Fibroblast of the conjunctiva (primary cell): Measurements from ENCODE around the gene MED26.

Source experiments
- DNase-seq: peaks from one replicate; pipeline ENCODE4 v3.0.0-alpha.2; 2010; ENCODE audit warnings: low read depth

The MED26 gene

GRCh38 chr19:16613841-16614240, 14.2 kb downstream of the MED26 start:
- DNase-seq: no peak

DNA sequence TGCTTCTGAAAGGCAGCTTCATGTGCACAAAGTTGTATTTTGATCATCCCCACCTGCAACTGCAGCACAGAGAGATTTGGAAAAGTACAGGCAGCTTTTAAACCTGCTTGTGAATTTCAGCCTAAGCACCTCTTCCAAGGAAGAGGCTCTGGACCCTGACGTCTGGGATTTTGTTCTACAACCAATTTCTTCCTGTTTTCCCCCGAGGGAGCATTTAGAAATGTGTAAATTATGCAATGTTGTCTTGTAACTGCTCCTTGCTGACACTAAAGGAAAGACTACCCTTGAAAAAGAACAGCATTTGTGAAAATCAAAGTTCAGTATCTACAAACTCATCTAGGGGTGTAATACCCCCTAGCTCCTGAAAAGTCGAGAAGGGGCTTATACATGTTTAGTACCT, 15.4 kb downstream of the MED26 start:
- no peak for DNase-seq

- DNase-seq: no peak
These were observed 16.9 kb downstream of the MED26 start for GRCh38 chr19:16611121-16611520.

DNA sequence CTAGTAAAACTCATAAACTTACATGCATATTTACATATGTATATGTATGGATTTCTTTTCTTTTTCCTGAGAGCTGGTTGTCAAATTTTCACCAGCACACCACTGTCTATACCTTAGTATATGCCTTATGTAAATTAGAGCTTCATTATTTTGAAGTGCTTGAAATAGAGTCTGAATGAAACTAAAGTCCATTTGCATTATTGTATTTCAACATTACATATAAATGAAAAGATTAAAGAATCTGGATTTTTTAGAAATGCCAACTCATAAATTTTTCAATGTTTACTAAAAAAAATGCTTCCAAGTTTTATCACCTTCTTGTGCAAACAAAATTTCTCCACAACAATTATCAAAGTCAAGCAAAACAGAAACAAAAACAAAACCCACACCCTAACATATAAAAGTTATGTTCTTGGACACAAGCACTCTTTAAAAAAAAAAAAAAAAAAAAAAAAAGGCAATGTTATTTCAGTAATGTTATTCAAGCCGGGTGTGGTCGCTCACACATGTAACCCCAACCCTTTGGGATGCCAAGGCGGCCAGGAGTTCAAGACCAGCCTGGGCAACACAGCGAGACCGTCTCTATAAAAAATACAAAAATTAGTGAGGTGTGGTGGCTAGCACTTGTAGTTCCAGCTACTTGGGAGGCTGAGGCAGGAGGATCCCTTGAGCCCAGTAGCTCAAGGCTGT, 18.3 kb downstream of the MED26 start:
- no peak for DNase-seq

- peak; percentile 43 for DNase-seq
These were observed 19.7 kb downstream of the MED26 start for GRCh38 chr19:16608290-16608739.

- DNase-seq: no peak
These were observed 20.2 kb downstream of the MED26 start for GRCh38 chr19:16607819-16608218.

GRCh38 chr19:16605553-16605994, 22.4 kb downstream of the MED26 start:
- no peak for DNase-seq

DNA sequence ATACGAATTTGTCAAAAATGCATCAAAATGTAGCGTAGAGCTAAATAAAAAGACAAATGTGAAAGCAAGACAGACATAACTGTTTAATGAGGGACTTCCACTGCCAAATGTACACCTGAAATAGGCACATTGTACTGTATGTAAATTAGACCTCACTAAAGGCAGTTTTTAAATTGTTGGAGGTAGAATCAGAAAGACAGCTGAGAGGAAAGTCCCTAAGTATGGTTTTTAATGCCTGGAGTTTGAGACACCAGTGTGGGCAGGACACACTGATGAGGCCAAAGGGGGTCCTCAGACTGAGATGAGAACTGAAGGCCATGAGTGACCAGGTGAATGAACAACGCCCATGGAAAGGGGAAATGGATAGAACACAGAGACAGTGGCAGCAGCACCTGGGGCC, 22.9 kb downstream of the MED26 start:
- DNase-seq: no peak

DNA sequence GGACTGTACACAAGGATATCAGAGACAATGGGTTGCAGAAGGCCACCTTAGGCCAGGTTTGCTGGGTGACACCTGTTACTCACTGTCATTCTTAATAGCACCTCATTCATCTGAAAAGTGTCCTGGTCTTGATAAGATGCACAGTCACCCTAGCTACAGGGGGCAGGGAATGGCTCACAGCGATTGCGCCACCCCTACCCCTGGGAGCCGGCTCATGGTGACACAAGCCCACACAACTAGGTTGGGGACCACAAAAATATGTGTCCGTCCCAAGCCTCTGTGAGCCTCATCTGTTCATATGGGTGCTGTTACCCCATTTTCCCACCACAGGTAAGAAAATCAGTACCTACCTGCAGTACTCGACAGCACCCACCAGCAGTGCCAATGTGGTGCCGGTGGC, 23.4 kb downstream of the MED26 start:
- no peak for DNase-seq

GRCh38 chr19:16603090-16603489, 24.9 kb downstream of the MED26 start:
- DNase-seq: no peak

GRCh38 chr19:16601378-16602052, 26.5 kb downstream of the MED26 start:
- DNase-seq: no peak

DNA sequence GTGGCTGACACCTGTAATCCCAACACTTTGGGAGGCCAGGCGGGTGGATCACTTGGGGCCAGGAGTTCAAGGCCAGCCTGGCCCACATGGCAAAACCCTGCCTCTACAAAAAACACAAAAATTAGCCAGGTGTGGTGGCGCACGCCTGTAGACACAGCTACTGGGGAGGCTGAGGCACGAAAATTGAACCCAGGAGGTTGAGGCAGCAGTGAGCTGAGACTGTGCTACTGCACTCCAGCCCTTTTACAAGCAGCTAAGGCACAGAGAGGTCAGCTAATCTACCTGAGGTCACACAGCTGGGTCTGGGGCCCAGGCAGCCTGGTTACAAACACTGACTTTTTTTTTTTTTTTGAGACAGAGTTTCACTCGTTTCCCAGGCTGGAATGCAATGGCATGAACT, 27.2 kb downstream of the MED26 start:
- DNase-seq: no peak

DNA sequence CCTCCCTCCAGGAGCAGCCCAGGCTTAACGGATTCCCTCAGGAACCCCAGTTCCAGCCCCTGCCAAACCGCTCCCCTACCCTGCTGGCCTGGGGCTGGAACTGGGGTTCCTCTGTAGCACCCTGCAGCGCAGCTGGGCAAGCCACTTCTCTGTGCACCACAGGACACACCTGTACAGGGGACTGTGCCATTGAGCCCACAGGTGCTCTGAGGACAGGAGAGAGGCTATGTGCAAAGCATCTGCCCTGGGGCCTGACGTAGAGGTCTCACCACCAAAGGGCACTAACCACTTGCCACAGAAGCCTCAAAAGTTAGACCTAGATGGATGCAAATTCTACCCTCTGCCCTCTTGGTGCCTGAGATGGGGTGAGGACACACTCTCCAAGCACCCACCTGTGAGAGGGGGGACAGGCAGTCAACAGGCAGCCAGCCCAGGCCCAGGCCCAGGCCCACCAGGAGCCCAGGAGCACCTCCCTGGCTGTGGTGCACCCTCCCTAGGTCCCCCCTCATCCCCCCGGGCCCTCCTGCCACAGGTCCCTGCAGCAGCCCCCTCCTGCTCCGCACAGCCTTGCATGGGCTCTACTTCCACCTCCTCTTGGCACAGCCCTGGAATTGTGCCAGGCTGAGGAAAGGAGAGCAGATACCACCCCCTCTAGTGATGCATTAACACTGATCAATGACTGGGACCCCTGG, 28.2 kb downstream of the MED26 start:
- DNase-seq: no peak

DNA sequence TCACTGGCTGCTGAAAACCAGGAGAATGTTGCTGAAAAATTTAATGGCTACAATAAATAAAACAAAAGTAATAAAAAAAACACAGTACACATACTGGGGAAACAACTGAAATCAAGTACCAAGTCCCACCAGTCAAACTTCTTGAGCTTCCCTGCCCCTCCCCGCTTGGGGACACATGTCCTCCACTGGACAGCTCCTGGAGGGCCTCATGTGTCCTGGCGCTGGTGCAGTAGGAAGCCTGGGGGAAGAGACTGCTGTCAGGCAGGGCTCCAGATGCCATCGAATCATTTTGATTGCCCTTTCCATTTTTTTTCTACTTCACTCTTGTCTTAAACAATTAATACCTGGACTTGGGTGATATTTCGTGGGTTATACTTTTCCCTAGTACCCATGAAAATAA, 29.2 kb downstream of the MED26 start:
- no peak for DNase-seq

DNA sequence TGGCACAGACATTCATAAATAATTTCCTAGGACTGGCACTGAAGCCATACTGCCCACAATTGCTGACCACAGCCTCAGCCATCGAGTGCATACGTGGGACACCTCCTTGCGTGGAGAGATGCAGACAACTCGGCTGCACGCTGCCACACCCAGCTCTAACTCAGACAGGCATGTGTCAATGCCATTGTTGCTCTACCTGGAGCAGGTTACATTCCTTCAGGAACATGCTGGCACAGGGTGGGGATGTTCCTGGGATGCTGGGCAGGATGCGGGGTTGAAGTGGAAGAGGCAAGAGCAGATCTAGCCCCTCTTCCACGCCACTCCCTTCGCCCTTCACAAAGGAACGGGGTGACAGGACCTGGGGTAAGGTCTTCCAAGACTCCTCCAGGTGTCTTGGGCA, 31.6 kb downstream of the MED26 start:
- DNase-seq: no peak

GRCh38 chr19:16595097-16595496, 32.9 kb downstream of the MED26 start:
- DNase-seq: no peak

GRCh38 chr19:16594681-16595091, 33.3 kb downstream of the MED26 start:
- DNase-seq: no peak

DNA sequence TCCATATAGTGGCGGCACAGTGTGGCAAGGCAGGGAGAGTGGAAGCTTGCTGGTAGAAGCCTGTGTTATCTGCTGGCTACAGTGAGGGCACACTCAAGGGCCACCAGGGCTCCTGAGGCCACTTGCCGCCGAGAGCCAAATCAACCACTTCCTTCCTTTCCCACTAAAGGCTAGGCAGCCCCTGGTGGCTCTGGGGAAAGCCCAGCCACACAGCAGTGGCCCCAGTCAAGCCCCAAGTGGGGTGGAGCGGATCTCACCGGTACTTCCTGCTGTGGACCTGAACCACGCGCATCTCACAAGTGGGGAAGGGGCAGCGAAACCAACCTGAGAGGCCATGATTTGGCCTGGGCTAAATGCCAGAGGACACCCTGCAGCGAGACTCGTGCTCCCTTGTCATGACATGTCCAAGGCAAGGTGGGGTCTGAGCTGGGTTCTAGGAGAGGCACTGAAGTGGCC, 33.8 kb downstream of the MED26 start:
- DNase-seq: no peak

DNA sequence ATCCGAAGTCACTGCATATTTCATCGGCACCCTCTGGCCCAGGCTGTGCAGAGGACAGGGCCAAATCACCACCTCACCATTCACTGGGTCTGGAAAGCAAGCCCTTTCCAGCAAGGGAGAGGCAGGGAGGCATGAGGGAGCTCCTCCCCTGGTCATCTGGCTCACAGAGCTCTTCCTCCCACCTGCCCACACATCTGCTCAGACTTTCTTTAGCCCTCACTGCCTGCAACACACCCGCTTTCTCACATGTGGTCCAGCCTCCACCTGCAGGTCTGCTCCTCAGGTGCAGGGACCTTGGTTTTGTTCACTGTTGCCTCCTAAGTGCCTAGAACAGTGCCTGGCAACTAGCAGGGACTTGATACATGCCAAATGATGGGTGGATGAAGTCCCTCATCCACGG, 34.8 kb downstream of the MED26 start:
- no peak for DNase-seq

GRCh38 chr19:16591803-16592556, 36.0 kb downstream of the MED26 start:
- DNase-seq: no peak

GRCh38 chr19:16590876-16591802, 36.9 kb downstream of the MED26 start:
- DNase-seq: no peak
